ENCODE data around the gene PDCD1LG2.
"Not testable (repeated sequence)": the region's sequence is repeated elsewhere in the genome, so short reads cannot be mapped to it uniquely, and the experiment has no call there.

The PDCD1LG2 gene

DNA sequence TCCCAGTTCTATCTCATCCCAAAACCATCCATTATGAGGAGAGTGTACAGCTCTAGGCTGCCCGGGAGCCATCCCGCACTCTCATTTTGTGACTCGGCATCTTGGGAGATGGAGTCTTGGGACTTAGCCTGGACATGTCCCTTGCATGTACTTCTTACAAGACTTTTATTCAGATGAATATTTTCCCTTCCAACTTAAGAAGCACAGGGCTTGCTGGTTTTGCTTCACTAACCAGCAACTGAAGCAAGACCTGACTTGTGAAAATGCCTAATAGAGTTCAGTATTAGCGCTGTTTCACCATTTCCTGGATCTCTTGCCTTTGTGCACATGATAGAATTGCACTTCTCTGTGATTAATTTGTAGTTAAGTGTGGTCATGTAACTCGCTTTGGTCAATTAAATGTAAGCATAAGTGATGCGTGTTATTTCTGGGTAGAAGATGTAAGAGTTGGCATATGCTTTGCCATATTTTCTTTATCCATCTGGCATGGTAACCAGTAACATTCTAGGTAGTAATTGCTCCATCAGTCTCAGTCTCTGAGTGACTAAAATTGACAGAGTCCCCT is 55.8 kb downstream of the PDCD1LG2 start:
- DNase-seq (ENCODE audit: low read depth, low spot score), result no peak

- DNase-seq (ENCODE audit: low read depth, low spot score), result no peak
These were observed 58.5 kb downstream of the PDCD1LG2 start for GRCh38 chr9:5568868-5569267.

DNA sequence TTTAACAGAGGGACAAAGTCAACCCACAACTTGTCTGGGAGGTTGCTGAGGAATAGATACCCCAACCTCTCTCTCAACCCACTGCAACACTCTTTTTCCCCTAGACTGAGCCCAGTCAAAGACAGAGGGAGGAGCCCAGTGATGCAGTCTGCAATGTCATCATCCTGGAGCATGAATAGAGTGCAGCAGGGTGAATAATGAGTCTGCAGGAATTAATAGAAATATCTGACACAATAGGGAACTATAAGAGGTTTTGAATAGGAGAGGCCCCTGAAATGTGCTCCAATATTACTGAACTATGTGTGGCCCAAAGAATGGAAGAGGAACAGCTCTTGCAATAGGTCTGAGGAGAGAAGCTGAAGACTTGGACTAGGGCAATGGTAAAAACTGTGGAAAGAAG is 59.1 kb downstream of the PDCD1LG2 start:
- DNase-seq (ENCODE audit: low read depth, low spot score), result no peak

- DNase-seq (ENCODE audit: low read depth, low spot score), result no peak
These were observed 59.6 kb downstream of the PDCD1LG2 start for GRCh38 chr9:5569891-5570290.

DNA sequence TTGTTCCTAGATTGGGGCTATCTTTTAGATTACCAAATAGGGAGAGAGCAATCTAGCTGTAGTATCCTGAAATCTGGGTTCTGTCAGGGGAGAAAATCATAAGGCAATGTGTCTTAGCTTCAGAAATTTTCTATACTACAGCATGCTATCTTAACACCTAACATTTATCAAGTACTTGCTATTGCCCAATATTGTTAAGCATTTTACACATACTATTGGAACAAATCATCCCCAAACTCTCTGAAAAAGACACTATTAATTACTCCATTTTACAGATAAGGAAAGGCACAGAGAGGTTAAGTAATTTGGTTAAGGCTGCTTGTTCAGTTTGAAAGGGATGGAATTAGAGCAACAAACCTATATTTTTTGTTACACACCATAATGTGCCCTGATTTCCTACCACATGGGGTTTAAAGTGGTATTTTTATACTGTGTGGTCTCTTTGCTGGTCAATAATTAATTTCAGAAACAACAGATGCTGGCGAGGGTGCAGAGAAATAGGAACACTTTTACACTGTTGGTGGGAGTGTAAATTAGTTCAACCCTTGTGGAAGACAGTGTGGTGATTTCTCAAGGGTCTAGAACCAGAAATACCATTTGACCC is 61.4 kb downstream of the PDCD1LG2 start:
- DNase-seq (ENCODE audit: low read depth, low spot score), result no peak

DNA sequence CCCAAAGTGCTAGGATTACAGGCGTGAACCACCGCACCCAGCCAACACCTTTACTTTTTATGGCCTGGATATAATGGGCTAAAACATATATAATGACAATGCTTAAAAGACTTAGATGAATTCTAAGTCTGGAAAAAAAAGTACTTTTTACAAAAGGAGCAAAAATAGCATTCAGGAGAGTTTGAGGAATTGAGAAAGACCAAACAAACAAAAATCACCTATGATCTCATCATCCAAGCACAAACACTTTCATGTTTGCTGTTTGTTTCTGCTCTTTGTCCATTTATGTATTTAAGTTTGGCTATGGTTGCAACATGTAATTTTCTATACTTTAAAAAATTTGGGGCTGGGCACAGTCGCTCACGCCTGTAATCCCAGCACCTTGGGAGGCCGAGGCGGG is 63.8 kb downstream of the PDCD1LG2 start:
- DNase-seq (ENCODE audit: low read depth, low spot score), result no peak

- DNase-seq (ENCODE audit: low read depth, low spot score), result no peak
These were observed 64.7 kb downstream of the PDCD1LG2 start for GRCh38 chr9:5575000-5575399.

- DNase-seq (ENCODE audit: low read depth, low spot score), result no peak
These were observed 66.9 kb downstream of the PDCD1LG2 start for GRCh38 chr9:5577225-5577624.

DNA sequence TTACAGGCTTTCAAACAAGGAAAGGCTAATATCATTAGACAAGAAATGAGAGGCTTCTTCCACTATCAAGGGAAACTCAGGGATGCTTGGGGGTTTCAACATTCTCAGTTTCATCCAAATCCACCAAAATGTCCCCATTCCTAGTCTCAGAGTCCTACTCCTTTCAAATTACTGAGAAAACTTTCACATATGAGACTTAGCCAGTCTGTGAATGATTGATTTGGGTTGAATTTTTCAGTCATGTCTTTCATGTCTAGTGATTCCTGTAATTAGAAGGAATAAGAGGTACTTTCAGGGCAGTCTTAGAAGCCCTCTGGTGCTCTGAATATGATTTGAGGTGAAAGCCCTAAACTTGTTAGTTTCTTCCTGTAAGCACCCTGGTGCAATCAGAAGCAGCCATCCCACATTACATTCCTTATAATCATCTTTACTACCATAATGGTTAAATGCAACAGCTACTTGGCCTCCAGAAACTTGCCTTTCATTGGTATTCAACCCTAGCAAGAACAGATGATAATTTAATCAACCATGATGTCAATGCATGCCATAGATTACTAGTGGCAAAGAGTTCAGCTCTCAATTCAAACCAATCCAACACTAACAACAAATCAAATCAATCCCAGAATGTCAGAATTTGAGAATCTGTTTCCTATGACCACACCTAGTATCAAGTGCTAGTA is 67.8 kb downstream of the PDCD1LG2 start:
- DNase-seq (ENCODE audit: low read depth, low spot score), result no peak

GRCh38 chr9:5578698-5579085 is 68.4 kb downstream of the PDCD1LG2 start:
- no peak for DNase-seq (ENCODE audit: low read depth, low spot score)

DNA sequence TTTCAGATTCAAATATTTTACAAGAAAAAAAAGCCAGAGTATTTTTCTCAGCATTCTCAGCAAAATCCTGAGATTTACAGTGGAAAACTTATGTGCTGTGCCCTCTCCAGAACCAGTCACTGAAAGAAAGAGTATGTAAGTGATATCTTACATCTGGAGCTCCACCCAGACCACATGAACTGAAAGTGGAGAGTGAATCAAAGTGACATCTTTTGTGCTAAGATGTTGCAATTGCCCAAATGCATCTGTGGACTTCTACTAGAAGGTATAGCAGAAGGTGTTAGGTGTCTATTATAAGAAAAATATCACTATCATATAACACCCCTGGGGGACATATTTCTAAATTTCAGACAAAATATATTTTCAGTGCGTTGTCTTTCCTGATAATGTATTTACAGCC is 69.5 kb downstream of the PDCD1LG2 start:
- no peak for DNase-seq (ENCODE audit: low read depth, low spot score)

- DNase-seq (ENCODE audit: low read depth, low spot score), result no peak
These were observed 70.3 kb downstream of the PDCD1LG2 start for GRCh38 chr9:5580650-5581049.

DNA sequence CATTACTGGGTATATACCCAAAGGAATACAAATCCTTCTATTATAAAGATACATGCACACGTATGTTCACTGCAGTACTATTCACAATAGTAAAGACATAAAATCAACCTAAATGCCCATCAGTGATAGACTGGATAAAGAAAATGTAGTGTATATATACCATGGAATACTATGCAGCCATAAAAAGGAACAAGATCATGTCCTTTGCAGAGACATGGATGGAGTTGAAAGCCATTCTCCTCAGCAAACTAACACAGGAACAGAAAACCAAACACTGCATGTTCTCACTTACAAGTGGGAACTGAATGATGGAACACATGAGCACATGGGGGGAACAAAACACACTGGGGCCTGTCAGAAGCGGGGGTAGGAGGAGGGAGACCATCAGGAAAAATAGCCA is 71.4 kb downstream of the PDCD1LG2 start:
- not testable (repeated sequence) for DNase-seq (ENCODE audit: low read depth, low spot score)

DNA sequence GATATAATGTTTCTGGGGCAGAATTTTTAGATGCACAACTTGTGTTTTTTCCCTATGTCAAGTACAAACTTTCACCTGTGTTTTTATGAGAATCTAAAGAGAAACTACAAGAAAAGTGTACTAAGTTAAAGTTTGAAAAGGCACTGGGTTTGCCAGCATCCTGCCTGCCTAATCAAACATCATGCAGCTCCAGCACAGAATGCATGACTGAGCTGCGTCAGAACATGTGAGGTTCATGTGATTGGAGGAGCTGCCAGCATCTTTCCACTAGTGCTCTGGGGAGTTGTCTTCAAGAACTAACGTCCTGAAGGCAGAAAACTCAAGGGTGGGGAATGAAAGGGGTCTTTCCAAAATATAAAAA is 72.5 kb downstream of the PDCD1LG2 start:
- no peak for DNase-seq (ENCODE audit: low read depth, low spot score)

- DNase-seq (ENCODE audit: low read depth, low spot score), result no peak
These were observed 76.1 kb downstream of the PDCD1LG2 start for GRCh38 chr9:5586391-5586802.

- no peak for DNase-seq (ENCODE audit: low read depth, low spot score)
These were observed 76.7 kb downstream of the PDCD1LG2 start for GRCh38 chr9:5587024-5587423.

GRCh38 chr9:5592231-5592630 is 81.9 kb downstream of the PDCD1LG2 start:
- DNase-seq (ENCODE audit: low read depth, low spot score), result no peak

DNA sequence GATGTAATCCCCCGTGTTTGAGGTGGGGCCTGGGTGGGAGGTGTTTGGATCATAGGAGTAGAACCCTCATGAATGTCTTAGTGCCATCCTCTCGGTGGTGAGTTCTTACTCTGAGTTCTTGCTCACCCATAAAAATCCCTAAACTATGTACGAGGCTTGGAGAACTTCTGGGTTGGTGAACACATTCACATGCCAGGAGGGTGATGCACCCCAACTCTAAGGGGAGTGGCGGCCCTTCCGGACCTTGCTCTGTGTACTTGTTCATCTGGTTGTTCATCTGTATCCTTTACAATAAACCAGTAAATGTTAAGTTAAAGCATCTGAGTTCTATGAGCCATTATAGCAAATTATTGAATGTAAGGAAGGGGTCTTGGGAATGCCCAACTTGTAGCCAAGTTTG is 82.6 kb downstream of the PDCD1LG2 start:
- DNase-seq (ENCODE audit: low read depth, low spot score), result no peak

DNA sequence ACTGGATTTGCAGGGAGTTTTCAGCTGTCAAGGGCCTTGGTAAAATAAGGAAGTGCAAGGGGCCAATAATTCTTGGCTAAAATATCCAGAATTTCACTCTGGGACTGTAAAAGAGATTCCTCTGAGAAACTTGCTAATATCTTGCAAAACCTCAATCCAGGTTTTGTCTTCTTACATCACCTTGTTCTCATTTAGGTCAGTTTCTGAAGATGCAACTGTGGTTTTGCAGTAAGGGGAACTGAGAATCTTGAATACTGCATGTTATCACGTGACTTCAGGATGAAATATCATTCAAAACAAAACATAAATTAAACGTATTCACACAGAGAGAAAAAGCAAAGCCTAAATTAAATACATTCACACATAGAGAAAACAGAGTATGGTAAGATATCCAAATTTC is 83.6 kb downstream of the PDCD1LG2 start:
- no peak for DNase-seq (ENCODE audit: low read depth, low spot score)

DNA sequence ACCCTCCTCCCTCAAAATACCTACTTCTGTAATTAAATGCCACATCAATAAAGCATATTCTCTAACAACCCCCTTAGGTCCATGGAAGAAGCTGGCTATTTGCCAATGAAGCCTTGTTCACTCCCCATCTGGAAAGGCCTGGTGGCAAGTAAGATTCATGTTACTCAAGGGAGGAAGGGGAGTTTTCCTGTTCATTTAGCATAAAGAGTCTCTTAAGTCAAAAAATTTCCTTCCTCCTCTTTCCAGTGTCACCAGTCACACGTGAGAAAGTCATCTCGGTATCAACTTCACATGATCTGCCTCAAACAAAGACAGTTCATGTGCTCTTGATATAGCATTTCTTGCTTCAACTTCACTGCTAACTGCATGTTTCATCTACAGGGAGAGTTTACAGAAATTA is 85.8 kb downstream of the PDCD1LG2 start:
- no peak for DNase-seq (ENCODE audit: low read depth, low spot score)

DNA sequence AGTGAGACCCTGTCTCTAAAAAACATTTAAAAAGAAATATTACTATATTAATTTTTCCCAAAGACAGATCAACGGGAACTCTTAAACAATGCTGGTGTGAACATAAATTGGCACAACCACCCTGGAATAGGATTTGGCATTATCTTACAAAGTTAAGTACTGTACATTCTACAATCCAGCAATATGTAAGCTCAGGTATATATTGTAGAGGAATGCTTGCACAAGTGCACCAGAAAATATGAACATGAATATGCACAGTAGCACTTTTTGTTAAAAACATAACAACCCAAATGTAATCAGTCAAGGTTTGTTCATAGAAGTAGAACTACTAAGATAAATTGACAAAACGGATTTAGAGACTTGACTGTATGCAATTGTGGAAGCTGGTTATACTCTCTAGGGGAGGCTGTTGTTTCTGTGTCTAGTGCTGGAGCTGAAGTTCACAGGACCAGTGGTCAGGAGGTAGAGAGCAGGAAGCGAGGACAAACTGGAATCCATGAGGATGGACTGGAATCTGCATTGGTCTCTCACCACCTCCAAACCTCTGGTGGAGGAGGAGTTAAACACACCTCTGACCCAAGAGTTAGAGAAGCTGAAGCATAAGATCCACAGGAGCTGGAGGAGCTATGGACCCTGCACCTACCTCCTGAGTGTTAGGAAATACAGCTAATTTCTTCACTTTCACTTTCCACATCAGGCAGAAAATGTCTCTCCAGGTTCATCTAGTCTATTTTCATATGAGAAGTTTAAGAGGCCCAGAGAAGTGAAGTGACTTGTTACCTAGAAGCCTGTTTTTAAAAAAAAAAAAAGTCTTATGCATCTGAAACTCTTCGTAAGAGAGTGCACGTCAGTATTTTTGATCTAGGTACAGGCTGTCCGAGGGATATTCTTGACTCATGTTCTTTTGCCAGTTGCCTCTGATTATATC is 98.2 kb downstream of the PDCD1LG2 start:
- DNase-seq (ENCODE audit: low read depth, low spot score), result no peak

DNA sequence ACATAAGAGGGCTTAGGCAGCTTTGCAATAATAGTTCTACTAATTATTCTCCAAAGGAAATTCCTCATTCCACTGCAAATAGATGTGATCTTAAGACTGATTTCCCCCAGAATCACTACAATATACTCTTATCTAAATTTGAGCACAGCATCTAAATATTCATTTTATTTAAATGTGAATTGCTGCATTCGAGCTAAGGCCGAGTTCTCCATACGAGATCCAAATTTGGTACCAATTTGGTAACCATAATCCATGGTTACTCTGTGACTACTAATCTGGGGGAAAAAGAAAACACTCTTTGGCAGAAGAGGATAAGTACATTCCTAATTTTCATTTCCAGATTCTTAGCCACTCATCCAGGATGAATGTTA is 98.9 kb downstream of the PDCD1LG2 start:
- DNase-seq (ENCODE audit: low read depth, low spot score), result no peak
